ENCODE data around the gene KIAA0232.

KIAA0232 gene

DNA sequence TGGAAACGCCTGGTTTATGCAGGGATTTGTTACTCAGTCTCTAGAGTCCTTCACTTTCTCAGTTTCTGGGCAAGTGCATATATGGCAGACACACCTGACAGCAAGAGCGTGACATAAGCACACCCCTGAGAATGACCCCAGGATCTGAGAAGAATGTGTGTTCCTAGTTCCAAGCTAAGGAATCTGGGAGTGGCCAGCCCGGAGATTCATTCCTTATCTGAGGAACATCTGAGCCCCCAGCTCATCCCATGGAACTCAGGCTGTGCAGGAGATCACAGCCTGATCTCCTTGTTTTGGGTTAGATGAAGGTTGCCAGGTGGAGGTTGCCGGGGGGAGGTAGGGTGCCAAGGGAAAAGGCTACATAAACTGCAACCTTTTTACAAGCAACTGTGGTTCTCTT is 23.8 kb upstream of the KIAA0232 start:
- no peak for DNase-seq

DNA sequence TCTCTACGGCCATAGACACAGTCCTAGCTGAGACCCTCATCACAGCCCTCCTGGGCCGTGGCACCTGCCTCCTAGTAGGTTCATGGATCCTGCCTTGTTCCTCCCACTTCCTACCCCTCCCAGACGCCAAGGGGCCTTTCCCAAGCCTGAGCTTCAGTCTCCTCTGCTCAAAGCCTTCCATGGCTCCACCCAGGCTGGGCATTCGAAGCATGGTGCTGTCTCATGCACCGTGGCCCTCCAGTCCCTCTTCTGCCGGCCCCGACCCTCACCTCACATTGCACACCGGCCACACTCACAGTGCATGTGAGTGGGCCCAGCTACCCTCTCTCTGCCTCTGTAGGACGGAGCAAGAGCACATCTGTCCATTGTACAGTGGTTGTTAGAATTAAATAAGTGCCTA is 21.7 kb upstream of the KIAA0232 start:
- DNase-seq, result no peak

DNA sequence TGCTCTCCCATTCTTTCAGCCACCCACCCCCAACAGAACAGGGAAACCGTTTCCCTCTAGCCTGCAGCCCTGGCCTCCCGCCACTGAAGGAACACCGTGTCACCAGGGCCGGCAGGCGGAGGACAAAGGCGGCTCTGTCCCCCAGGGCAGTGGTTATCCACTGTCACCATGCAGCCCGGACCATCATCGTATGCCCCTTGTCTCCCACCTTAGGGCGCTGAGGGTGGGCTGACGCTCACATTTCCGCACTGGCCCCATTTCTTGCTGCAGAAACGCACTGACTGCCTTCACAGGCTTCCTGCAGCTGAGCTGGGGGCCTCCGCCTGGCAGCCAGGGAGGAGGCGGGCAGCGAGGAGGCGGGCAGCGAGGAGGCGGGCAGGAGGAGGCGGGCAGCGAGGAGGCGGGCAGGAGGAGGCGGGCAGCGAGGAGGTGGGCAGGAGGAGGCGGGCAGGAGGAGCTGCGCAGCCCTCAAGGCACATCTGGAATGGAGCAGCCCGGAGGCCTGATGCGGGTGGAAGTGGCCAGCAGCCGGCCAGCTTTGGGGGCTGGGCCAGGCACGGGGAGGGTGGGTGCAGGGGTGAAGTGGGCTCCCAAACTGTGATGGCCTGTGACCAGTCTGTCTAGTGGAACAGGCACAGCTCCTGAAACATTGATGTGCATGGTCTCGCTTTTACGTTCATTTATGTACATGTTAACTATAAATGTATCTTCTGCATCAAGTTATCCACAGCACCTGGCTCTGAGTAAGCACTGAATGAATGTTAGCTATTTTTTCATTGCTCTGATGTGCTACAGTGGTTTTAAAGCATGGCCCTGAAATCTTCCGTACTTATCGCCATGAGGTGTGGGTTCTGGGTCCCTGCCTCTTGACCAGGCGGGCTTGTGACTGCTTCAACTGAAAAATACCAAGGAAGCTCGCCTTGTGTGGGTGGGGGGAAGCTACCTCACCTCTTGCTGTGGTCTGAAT is 20.6 kb upstream of the KIAA0232 start:
- DNase-seq, result no peak

DNA sequence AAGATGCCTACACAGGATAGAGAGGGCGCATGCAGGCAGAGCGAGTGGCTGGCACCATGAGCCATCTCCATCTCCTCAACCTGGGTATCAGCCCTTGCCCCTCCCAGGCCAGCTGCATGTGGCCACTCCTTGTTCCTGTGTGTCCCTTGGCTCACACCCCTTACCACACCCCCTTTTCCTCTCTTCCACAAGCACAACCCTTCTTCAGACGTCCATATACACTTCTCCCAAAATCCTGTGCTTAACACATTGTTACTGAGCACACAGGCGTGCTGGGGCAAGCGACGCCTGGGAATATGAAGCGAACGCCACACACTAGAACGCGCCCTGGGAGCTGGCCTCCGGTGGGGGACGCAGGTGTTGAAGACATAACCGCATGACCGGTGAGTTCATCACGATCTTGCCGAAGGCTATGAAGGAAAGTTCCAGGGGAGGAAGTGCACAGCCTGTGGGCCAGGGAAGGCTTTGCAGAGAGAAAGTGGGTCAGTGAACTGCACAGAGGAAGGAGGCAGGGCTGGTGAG is 19.1 kb upstream of the KIAA0232 start:
- no peak for DNase-seq

DNA sequence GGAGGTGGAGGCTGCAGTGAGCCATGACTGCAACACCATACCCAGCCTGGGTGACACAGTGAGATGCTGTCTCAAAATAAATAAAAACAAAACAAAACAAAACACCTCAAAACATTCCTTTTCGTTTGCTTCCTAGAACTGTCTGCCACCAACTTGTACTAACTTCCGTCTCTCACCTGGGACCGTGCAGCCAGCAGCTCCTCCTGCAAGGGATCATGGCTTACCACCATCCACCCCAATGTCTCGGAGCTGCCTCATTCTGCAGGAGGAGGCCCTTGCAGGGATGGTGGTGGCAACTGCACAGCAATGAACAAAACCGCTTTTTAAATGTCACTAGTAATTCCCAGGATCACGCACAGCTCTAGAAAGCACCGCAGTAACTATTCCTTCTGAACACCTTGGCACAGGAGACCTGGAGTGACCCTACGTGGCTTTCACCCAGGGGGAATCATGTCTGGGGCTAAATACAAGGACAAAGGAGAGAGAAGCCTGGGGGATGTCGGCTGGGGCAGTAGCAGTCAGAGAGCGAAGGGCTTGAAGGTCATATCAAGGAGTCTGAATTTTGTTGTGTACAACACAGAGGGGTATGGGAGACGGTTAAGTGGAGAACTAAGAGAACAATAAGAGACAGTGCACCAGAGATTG is 17.4 kb upstream of the KIAA0232 start:
- DNase-seq, result no peak

DNA sequence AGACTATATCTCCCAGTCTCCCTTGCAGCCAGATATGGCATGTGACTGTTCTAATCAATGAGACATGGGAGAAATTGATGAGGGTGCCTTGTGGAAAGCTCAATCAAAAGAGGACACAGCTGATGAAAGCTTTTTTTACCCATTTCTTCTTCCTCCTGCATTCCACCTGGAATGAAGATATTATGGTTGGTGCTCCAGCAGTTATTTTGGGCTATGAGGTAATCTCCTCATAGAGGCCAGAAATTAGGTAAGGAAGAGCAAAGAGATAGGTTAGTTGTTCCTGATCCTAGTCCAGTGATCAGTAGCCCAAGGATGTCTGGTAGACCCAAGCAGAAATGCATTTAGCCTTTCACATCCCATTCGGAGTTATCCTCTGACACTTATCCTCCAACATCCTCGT is 16.8 kb upstream of the KIAA0232 start:
- DNase-seq, result no peak

DNA sequence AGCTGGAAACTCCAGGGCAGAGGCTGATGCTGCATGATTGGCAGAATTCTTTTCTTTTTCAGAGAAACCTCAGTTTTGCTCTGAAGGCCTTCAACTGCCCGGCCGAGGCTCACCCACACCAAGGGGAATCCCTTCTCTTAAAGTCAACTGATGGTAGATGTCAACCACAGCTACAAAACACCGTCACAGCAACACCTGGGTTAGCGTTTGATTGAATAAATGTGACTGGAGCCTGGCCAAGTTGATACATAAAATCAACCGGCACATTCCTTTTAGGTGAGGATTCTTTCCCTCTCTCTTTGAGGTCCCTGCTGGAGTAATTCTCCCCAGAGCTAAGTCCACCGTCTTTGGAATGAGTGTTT is 15.2 kb upstream of the KIAA0232 start:
- no peak for DNase-seq

DNA sequence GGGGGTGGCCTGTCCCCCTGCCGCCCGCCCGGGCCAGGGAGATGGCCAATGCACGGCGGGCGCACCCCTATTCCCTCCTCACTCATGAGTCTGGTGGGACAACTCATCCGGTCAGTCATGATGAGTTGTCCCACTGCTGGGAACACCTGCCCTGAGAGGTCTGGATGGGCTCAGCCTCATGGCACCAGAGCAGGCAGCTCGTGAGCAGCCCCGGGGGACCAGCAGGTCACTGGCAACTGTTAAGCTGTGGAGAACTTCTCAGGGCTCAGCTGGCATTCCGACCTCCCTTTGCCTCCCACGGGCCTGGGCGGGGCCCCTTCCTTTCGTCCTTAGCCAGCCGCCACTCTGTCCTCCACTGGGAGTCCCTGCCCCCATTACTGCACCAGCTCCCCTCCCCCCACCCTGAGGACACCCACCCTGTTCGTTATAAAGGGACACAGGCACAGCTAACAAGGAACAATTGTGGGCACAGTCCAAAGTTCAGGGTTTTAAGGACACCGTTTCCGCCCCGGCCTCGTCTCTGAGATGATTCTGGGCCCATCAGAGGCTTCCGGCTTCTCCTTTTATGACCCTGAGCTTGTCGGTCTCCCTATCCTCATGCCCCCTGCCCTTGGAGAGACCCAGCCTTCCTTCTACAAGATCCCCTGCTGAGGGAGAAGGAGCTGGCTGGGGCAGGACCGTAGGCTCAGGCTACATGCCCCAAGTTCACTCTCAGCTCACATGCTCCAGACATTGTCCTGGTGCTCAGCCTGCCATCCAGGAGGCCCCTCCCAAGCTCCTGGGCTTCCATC is 14.6 kb upstream of the KIAA0232 start:
- no peak for DNase-seq

DNA sequence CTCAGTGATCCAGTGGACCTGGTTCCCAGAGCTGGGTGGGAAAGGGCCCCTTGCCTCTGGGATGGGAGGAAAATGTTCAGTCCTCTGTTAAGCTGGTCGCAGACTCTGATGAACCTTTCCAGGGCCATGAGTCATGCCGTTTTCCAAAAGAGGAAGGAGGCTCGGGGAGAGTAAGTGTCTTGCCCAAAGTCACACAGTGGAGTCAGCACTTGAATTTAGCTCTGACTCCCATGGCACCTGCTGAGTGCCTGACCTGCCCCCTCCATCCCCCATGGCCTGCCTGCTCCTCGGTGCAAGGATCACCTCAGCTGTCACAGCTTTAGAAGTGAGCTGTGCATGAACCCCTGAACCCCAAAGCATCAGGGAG is 14.0 kb upstream of the KIAA0232 start:
- peak in 1 of 2 donors; percentile 24 for DNase-seq

DNA sequence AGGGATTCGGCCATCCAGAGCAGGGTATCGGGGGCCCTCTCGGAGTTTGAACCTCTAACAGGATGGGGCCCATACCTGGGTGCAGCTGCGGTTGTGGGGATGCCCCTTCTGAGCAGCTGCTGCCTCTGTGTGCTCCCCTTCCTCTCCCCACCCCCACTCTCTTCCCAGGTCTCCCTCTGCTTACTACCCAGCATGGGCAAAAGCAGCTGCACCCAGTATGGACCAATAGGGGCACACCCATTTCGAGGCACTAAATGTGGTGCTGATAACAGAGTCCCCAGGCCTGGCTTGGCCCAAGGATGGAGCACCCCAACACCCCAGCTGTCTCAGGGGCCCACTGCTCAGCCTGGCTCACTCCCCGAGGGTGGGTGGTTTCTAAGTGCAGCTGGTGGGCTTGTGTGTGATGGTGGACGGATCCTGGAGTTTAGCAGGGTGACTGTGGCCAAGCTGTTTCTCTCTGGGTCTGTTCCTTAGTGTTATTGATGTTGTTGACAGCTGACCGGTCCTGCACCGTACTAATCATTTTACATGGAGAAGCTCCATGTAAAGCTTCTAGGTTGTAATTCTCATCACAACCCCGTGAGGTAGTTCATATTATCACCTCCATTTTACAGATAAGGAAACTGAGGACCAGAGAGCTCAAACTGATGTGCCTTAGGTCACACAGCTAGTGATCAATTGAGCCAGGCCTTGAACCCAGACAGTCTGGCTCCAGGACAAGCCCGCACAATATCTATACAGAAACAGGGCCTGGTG is 13.1 kb upstream of the KIAA0232 start:
- no peak for DNase-seq

DNA sequence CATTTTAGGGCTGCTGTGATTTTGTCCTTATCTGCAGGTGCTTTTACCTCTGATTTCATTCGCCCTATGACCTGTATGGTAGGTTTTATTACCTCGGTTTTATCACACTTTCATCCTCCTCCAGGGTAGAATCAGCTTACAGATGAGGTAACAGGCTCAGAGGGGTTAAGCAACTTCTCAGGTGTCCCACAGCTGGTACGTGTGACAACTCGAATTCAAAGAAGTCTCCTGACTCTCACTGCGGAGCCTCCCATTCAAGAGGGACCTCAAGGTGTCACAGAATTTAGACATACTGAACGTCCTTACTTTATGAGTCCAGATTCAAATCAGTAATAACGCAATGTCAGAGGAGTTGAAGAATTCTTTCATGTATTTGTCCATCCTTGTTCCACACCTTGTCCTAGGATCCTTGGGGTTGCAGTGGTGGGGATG is 12.5 kb upstream of the KIAA0232 start:
- DNase-seq, result no peak

DNA sequence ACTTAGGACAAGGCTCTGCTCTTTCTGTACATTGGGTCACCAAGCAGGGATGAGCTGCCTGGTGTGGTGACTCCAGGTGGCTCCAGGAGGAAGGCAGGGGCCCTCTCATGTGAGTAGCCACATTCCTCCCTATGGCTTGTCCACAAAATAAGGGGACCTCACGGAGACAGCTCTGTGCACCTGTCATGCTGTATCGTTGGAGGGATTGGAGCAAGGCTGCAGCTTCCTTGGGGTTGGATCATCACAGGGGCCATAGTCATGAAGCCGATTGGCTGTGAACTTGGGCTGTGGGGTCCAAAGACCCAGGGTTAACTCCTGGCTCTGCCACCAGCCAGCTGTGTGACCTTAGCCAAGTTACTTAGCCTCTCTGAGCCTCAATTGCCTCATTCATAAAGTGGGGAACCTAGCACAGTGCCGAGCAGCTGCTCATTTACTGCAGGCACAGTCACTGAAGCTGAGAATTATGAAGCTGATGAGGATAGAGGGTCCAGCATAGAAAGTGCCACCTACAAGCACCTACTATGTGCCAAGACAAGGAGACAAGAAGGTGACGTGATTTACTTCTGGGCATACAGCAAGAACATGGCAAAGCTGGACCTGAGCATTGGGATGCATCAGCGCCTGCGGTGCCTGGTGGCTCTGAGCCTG is 11.8 kb upstream of the KIAA0232 start:
- DNase-seq, result no peak

DNA sequence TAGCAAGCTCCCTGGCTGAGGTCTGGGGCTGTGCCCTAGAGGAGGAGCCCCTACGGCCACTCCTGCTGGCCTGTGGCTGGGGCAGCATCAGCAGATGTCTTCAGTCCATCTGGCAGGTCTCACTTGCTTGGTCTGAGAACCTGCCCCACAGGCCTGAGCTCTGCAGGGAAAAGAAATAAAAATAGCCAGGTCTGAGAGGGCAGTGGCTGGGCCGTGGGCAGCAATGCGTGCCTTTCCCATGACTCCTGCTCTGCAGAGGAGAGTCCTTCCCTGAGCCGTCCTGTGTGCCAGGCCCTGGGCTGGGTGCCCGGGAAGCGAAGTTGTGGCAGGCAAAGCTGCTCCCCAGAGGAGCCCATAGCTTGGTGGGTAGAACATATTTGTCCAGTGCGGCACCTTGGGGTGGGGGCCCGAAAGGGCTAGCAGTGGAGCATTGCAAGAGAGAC is 11.3 kb upstream of the KIAA0232 start:
- no peak for DNase-seq

DNA sequence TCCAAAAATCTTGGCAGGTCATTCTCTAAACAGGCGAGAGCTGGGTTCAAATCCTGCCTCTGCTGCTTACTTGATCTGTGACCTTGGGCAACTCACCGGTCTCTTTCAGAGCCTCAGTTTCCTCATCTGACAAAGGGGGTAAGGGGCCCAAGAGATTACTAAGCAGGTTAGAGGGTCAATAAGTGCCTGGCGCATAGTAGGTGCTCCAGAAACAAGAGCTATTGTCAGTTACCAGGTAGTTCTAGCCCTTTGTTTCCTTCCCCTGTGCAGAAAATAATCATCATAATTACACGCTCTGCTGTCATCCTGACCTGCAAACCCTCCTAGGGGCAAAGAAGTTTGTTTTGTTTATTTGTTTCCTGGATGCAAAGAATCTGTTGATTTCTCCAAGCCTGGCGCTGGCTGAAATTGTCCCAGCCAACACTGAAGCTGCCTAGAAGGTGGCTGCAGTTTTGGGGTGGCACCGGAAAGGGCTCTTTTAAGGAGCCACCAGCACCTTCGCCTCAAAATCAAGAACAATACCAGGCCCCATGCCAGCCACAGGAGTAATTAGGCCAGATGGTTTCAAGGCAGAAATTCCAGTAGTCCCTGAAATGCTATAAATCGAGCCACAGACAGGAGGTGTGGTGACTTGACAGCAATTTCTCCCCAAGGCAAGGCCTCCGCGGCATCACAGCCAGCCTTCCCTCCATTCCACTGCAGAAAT is 10.2 kb upstream of the KIAA0232 start:
- DNase-seq, result no peak

DNA sequence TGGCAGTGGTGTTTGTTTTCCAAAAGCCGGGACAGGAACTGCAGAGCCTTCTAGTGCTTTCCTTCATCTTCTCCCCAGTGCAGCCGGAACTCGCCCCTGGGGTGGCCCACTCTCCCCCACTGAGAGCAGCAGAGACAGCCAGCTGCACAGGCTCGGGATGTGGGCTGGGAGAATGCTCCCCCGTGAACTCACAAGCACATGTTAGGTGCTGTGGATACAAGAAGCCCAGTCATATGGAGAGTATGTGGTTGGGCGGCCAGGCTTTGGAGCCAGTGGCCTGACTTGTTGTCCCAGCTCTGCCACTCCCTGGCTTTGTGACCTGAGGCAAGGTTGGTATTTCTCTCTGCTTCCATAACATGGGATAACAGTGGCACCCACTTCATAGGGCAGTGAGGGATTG is 9.4 kb upstream of the KIAA0232 start:
- DNase-seq, result no peak

DNA sequence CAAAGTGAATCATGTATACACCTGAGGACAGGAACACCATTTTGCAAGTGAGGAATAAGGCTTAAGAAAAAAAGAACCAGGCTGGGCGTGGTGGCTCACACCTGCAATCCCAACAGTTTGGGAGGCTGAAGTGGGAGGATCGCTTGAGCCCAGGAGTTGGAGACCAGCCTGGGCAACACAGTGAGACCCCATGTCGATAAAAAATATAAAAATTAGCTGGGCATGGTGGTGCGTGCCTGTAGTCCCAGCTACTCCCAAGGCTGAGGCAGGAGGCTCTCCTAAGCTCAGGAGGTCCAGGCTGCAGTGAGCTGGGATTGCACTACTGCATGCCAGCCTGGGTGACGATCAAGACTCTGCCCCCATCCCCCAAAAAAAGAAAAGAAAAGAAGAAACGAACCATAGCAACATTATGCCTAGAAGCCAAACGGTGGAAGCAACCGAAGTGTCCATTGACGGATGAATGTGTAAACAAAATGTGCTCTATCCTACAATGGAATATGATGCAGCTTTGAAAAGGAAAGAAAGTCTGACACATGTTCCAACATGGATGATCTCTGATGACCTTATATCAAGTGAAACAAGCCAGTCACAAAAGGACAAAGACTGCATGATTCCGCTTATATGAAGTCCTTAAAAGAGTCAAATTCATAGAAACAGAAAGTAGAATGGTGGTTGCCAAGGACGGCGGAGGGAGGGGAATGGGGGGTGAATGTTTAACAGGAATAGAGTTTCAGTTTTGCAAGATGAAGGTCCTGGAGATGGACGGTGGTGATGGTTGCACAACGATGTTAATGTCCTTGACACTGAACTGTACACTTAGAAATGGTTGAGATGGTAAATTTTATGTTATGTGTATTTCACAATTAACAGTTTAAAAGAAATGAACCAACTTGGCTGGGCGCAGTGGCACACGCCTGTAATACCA is 8.6 kb upstream of the KIAA0232 start:
- no peak for DNase-seq

DNA sequence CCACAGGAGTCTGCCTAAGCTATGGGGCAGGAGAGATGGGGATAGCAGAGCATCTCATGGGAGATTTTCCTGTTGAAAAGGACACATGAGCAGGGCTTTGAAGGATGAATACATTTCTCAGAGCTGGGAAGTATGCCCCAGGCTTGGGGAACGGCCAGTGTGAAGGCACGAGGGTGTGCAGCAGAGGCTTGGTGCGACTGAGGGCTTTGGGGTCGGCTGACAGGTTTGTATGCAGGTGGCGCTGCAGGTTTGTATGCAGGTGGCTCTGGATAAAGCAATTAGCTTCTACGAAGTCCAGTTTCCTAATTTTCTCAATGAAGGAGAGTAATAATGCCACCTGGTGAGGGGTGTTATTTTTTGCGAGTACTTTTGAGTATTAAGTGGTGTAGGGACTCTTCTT is 6.8 kb upstream of the KIAA0232 start:
- DNase-seq, result no peak

DNA sequence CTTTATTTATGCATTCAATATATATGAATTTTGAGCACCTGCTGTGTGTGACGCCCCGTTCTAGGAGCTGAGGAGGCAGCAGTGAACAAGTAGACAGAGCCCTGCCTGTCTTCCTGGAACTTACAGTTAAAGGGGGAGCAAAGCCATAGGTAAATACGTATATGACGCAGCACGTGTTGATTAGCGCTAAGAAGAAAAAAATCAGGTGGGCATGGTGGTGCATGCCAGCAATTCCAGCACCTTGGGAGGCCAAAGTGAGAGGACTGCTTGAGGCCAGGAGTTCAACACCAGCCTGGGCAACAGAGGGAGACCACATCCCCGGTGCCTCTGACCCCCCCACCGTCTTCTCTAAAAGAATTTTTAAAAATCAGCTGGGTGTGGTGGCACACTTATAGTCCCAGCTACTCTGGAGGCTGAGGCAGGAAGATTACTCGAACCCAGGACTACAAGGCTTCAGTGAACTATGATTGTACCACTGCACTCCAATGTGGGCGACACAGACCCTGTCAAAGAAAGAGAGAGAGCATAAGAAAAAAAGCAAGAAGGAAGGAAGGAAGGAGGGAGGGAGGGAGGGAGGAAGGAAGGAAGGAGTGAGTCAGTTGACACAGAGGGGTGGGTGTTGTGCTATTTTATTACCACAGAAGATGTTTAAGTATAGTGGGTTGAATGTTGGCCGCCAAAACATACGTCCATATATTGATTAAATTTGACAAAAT is 5.4 kb upstream of the KIAA0232 start:
- no peak for DNase-seq

DNA sequence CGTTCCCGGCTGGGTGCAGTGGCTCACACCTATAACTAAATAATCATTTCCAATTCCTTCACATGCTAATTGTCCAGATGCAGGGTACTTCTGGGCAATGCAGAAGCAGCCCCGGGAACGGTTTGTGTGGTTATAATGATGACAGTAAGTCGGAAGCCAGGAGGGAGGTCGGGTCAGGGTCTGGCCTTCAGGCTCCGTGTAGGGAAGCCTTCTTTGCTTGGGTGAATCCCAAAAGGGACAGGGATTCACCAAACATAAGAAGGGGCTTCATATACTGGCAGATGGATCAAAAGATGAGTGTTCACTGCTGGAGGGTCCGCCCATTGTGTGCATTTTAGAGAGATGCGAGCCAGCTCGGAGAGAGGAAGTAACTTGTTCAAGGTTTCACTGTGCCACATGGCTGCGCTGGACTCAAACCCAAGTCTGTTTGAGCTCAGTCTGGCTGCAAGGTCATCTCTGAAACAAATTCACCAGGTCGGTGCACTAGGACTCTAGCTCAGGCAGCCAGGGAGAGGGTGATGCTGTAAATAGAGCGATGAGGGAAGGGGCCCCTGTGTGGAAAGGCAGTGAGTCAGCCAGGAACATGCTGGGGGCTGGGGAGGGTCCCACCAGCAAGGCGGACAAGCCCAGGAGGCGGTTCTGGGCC is 4.8 kb upstream of the KIAA0232 start:
- peak in 1 of 2 donors; percentile 31 for DNase-seq
